ENCODE results near the gene EPHA10.
"Not testable (repeated sequence)": the region's sequence is repeated elsewhere in the genome, so short reads cannot be mapped to it uniquely, and the experiment has no call there.

The EPHA10 gene

DNA sequence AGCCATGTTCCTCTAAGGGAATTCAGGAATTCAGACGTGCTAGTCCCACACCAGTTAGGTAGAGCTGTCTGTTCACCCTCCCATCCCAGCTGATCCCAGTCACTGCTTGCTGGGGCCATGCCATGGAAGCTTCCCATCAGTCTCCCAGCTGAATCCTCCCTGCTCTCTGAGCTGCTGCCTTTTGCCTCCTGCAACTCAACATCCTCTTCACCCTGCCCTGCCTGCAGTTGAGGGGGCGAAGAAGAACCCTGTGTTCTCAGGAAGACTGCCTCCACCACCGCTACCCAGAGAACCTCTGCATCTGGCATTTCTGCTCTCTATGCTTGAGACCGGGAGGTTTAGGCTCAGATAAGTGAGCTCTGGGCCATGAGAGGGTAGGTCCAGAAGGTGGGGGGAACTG is 56.4 kb downstream of the EPHA10 start:
- no peak for DNase-seq

DNA sequence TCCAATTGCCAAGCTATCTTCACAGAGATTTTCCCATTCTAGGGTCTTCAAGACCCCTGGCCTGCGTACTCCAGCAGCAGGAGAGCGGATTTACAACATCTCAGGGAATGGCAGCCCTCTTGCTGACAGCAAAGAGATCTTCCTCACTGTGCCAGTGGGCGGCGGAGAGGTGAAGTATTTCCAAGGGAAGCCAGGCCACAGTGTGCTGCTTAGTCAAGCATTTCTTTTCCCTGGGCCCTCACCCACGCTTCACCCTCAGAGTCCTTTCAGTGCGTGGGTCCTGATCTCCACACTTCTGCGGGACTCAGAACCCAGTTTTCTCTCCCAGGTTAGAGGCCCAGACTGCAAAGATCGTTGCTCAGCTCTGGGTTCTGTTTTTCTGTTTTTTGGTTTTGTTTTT is 59.5 kb downstream of the EPHA10 start:
- DNase-seq = no peak

DNA sequence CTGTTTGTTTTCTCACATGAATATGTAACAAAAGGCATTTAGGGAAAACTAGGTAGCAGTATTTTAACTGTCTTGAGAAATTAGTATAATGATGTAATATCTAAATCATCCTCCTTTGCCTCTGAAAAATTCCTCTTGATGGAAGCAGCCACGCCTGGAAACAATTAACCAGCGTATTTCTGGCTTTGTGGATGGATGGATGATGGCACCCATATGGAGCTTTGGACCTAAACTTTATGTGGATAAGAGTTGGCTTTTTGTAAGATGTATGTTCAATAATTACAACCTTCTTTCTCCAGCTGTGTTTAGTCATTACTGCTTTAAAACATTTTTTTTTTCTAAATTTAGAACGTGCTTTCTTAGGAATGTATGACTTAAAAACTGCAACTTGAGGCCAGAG is 60.0 kb downstream of the EPHA10 start:
- no peak for DNase-seq

DNA sequence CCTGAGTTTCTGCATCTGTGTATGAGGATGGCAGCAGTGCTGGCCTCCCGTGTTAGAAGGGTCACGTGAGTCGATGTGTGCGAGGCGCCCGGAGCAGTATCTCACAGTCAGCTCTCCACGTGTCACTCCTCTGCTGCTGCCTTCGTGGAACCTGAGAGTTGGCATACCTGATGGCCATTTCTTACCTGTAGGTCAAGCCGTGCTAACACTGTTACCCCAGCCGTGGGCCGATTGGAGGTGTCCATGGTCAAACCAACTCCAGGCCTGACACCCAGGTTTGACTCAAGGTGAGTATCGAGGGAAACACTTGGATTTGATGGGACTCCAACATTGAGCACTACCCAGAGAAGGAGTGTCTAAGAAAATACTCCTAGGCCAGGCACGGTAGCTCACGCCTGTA is 61.9 kb downstream of the EPHA10 start:
- DNase-seq = no peak

- no peak for DNase-seq
Observed at GRCh38 chr1:37701051-37701450, 63.9 kb downstream of the EPHA10 start.

DNA sequence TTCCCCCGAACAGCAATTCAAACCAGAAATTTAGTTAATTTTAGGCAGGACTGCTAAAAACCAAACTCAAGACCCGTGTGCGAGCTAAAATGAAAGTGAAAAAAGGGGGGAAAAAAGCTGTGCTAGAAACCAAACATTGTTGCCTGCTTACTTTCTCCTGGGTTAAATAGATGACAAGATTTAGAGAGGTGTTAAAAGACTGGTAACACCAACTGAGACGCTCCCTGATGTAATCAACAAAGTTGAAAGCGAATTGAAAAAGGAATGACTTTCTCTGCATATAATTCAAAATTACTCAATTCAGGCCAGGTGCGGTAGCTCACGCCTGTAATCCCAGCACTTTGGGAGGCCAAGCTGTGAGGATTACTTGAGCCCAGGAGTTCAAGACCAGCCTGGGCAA is 65.8 kb downstream of the EPHA10 start:
- no peak for DNase-seq

- no peak for DNase-seq
Observed at GRCh38 chr1:37697737-37698136, 67.2 kb downstream of the EPHA10 start.

GRCh38 chr1:37697090-37697489 is 67.8 kb downstream of the EPHA10 start:
- DNase-seq = no peak

- no peak for DNase-seq
Observed at GRCh38 chr1:37692834-37693175, 72.1 kb downstream of the EPHA10 start.

GRCh38 chr1:37692078-37692833 is 72.7 kb downstream of the EPHA10 start, which contains the start of gene CDCA8:
CDCA8 (plus strand) TSS chr1:37692516; CDS start chr1:37692691, 175 bp downstream.
- DNase-seq = peak; percentile 98 to 99

GRCh38 chr1:37691497-37692077 is 73.3 kb downstream of the EPHA10 start:
- peak in 1 of 2 experiments; percentile 18 for DNase-seq

- no peak for DNase-seq
Observed at GRCh38 chr1:37688926-37689325, 76.0 kb downstream of the EPHA10 start.

DNA sequence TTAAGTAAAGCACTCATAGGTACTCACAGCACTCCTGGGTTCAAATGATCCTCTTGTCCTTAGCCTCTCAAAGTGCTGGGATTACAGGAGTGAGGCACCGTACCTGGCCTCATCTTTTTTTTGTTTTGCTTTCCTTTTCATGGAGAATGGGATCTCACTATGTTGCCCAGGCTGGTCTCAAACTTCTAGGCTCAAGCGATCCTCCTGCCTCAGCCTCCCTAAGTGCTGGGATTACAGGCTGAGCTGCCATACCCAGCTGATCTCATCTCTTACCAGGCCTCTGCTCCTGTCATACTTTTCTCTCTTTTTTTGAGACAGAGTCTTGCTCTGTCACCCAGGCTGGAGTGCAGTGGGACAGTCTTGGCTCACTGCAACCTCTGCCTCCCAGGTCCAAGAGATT is 77.2 kb downstream of the EPHA10 start:
- not testable (repeated sequence) for DNase-seq

DNA sequence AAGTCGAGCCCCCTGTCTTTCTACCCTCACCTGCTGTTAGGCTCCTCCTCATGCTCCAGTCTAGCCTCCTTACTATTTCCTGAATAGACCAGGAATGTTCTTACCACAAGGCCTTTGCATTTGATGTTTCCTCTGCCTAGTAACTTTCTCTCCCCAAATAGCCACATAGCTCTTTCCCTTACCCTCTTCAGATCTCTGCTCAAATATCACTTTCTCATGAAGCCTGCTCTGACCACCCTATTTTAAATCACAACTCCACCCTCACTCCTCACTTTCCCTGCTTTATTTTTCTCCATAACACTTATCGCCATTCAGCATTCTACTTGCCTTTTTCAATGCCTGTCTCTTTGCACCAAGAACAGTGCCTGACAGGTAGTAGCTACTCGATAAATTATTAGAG is 79.2 kb downstream of the EPHA10 start:
- DNase-seq = no peak

DNA sequence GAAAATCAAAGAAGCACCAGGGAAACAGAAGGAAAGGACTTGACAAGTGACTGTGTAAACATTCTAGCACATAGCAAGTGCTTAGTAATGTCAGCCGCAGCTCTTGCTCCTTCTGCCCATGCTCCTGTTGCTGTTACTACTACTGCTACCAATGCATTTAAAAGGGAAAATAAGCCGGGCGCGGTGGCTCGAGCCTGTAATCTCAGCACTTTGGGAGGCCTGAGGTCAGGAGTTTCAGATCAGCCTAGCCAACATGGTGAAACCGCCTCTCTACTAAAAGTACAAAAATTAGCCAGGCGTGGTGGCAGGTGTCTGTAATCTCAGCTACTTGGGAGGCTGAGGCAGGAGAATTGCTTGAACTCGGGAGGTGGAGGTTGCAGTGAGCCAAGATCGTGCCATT is 80.7 kb downstream of the EPHA10 start:
- not testable (repeated sequence) for DNase-seq

- peak; percentile 74 to 80 for DNase-seq
Observed at GRCh38 chr1:37682334-37682987, 82.5 kb downstream of the EPHA10 start.

- no peak for DNase-seq
Observed at GRCh38 chr1:37680933-37681332, 84.0 kb downstream of the EPHA10 start.

DNA sequence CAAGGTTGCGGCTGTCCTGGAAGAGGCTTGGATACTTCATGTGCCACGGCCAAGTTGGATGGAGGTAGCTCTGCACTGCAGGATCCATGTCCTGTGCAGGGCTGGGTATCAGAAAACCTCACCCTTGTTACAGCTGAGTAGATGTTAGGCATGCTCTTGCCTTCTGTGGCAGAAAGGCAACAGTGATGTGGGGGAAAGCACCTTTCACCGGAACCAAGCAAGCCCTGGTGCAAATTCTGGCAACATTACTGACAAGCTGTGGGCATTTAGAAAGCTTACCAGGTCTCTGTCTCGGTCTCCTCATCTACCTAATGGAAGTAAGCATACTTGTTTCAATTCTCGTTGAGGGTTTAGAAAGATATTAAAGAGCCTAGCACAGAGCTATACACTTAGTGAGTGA is 87.1 kb downstream of the EPHA10 start:
- no peak for DNase-seq

GRCh38 chr1:37677143-37677439 is 87.8 kb downstream of the EPHA10 start:
- no peak for DNase-seq

DNA sequence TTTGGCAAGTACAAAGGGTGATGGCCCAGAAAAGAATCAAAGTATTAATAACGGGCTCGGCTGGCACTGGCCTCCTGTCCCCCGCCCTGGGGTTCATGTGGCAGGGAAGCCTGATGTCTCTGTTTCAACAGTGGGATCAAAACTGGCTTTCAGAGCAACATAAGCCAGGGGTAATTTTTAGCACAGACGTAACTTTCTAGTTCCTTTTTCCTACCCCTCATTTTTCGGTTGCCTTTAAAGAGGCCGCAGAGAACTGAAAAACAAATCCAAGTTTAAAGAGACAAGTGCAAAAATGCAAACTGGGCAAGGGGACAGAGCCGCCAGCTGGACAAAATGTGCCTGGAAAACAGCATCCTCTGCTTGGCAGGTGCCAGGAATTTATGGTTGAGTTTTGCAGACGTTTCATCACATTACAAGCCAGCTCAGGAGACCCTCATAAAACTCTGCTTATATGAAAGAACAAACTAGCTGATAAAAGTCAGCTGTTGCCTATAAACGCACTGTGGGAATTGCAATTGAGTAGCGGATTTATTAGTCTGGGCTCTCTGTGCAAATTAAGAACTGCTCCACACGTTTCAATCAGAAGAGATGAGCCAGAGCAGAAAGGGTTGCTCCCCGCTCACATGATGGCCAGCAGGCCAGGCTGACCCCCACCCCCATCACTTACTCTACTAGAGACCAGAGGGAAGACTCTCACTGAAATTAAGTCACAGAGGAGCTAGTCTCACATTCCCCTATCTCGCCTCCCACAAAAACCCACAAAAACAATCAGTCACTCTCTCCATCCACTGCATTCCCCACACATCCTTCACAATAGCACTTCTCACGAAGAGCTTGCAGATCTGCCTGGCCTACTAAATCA is 88.4 kb downstream of the EPHA10 start:
- peak; percentile 36 to 51 for DNase-seq

DNA sequence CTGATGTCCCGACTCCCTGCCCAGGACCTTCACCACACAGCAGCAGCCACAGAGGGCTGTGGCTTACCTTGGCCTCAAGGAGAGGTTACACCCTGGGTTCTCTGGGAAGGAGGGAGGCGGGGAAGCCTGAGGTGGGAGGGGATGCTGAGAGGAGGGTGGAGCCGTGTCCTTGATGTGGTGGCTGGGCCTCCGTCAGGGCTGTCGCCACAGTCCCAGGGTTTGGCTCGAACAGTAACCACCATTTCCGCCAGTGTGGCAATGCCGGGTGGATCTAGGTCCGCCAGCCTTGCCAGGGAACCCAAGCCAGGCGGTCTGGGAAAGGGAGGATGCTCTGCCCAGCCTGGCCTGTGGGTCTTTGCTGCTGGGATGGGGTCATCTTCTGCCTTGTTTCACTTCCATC is 91.0 kb downstream of the EPHA10 start:
- DNase-seq = no peak

GRCh38 chr1:37672136-37672870 is 92.6 kb downstream of the EPHA10 start:
- no peak for DNase-seq

GRCh38 chr1:37671261-37671660 is 93.7 kb downstream of the EPHA10 start:
- DNase-seq = no peak

Data from Kasumi-1 (cell line).